VCaP (cell line): ENCODE measurements around the gene MLPH.
A peak's percentile ranks its signal among the peaks of the same experiment; 100 is the strongest.

Source experiments
- H3K27ac ChIP-seq: fragments of 450-650 bp; 2 replicates; pipeline ENCODE4 v1.5.1; 2017
- TF ChIP-seq, protein P1 (sequence below): fragments of 450-650 bp; conservative IDR thresholded peaks from 2 replicates; pipeline ENCODE4 v1.5.1; 2017; ENCODE audit warnings: mild to moderate bottlenecking, moderate library complexity

The MLPH gene

DNA sequence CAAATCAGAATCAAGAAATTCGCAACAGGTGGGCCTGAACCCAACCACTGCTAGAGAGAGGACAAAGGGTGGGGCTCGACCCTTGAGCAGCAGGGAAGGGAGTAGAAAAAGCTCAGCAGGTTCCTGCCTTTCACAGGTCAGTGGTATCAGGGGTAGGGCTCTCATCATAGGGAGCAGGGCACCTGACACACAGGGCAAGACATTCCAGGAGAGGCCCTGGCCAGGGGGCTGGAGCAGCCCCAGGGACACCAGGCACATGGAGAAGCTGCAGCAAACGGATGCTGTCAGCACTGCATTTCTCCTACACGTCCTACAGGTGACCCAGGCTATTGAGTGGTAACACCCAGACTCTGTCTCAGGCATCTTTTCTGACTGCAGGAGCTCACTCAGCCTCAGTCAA lies 17.2 kb upstream of the MLPH start:
- H3K27ac ChIP-seq = no peak overlapping the region
- TF ChIP-seq, protein P1, sequence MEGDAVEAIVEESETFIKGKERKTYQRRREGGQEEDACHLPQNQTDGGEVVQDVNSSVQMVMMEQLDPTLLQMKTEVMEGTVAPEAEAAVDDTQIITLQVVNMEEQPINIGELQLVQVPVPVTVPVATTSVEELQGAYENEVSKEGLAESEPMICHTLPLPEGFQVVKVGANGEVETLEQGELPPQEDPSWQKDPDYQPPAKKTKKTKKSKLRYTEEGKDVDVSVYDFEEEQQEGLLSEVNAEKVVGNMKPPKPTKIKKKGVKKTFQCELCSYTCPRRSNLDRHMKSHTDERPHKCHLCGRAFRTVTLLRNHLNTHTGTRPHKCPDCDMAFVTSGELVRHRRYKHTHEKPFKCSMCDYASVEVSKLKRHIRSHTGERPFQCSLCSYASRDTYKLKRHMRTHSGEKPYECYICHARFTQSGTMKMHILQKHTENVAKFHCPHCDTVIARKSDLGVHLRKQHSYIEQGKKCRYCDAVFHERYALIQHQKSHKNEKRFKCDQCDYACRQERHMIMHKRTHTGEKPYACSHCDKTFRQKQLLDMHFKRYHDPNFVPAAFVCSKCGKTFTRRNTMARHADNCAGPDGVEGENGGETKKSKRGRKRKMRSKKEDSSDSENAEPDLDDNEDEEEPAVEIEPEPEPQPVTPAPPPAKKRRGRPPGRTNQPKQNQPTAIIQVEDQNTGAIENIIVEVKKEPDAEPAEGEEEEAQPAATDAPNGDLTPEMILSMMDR = no peak

DNA sequence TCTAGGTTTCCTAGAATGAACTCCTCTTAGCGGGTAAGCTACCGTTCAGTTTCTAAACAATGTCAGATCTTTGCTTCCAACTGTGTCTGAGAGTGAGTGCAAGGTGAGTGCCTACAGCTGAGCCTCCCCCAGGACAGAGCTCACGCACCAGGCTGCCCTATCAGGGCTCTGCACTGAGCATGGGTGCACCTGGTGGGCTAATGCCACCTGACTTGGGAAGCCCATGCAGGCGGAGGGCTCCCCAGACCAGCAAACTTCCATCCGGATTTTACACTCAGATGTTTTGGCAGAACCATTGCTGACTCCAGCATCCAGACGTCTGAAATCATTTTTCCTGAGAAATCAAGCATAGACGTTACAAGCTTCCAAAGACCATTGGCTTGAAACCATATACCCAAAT lies 16.1 kb upstream of the MLPH start:
- no peak overlapping the region for H3K27ac ChIP-seq
- TF ChIP-seq, protein P1 = no peak

DNA sequence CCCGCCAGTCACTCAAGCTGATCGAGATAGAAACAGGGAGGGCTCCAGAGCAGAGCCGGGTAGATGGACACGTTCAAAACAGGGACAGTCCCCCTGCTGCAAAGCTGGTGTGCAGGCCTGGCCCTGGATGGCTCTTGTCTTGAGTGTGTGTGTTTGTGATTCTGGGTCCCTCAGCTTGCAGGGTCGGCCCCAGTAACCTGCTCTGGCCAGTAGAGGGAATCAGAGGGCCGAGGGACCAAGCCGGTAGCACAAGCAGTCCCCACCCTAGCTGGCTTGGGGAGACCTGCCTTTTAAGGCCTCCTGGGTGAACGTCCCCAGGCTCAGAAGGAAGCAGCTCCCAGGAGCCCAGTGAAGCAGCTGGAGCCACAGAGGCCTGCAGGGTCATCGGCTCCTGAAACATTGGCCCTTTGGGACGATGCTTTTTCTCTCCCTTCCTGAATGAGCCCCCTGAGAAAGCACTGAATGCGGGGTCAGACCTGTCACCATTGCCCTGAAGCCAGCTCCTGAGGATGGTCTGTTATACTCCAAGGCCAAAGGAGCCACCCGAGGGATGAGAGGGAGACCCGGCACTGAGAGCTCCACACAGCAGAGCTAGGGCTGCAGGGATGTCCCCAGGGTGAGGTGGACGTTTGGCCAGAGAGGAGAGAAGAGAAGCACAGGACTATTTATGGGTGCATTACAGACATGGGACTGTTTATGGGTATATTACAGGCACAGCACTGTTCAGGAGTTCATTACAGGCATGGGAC lies 15.4 kb upstream of the MLPH start:
- TF ChIP-seq, protein P1 = peak; percentile 92
- H3K27ac ChIP-seq = no peak overlapping the region

DNA sequence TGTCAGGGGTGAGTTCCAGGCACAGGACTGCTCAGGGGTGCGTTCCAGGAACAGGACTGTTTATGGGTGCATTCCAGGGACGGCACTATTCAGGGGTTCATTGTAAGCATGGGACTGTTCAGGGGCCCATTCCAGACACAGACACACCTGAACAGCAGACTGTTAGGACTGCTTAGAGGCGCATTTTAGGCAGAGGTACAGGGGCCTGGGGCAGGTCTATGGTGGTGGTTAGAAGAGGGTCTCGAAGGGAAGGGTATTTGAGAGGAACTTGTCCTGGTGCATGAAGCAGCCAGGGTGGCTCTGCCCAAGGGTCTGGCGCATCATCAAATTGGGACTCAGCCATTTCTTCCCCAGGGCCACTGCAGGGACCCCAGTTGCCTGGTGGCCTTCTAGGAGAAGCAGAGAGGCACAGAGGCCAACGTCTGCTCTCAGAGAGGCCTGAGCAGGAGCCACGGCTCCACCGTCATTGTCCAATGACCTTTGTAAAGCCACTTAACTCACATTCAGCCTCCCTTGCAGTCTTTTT lies 14.8 kb upstream of the MLPH start:
- TF ChIP-seq, protein P1 = no peak
- no peak overlapping the region for H3K27ac ChIP-seq

DNA sequence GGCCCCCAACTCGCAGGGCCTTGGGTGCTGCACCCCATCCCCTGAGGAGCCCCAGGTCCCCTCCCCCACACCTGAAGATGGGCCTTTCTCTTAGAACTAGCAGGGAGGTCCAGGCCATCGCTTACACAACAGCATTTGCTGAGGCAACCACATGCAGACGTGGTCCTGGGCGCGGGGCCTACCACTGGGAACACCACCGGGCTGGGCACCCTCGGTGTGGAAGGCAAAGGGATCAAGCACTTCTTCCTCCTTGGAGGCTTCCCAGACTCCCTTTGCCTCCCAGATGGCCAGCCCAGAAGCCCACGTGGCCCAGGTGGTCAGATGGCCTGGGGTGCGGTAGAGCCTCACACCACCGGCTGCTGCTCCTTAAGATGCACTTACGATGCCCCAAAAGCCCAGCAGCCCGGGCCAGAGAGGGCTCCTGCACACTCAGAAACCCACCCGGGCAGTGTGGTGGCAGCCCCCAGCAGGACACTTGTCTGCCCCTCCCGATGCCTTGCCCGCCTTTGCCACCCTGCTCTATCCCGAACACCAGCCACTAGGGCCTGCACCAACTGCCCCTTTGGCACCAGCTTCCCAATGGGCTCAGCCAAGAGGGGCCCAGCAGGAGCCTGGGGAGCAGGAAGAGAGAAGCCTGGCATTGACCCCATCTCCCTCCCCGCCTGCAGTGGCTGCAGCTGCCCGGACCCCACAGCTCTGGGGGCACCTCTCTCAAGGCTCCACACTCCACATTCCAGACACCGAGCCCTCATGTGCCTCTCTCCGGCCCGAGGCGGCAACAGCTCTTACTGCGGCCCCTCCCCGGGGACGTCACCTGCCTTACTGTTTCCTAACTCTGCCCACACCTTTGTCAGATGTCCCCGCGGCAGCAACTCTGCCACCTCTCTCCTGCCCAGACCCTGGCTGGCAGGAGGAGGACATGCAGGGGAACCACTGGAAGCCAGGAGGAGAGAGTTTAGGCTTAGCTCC lies 13.9 kb upstream of the MLPH start:
- TF ChIP-seq, protein P1 = no peak
- no peak overlapping the region for H3K27ac ChIP-seq

DNA sequence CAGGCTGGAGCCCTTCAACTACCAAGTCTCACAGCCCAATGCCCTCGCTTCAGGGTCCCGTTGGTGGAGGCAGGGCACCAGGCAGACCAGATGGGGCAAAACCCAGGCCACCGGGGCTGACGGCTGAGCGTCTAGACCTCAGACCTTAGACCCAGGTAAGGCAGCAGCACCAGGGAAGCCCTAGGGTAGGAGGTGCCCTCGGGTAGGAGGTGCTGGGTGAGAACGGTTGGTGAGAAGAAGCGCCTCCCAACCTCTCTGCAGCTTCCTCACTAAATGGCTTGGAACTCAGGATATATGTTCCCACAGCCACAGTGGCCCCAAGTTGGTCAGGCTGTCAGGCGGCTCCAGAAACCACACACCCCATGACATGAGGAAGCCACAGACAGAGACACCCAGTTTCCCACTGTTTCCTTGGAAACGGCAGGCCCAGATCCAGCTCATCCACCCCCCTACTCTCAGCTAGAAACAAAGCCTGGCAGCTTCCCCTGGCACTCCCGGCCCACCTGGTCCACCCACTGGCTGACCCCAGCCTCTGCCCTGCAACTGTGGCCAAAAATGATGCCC lies 13.1 kb upstream of the MLPH start:
- TF ChIP-seq, protein P1 = no peak
- peak overlapping the region; percentile 89; the same call in 1 of the 2 replicates for H3K27ac ChIP-seq

DNA sequence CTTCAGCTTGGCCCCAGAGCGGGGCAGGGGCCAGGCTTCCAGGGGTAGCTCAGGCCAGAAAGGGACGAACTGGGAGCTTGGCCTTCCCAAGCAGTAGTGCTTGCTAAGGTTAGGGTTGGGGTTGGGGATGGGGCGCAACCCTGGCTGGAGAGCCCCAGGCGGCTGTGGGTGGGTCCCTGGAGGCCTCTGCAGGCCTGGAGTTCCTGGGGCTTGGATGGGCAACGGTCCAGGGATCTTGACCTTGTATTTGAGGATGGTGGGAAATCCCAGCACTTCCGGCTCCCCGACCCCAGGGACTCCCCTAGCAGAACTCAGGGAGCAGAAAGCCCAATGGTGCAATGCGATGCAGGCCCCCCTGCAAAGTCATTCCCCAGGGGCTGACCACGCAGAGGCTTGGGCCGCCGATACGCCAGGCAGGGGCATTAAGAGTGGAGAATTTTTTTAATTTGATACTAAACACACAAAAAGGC lies 12.6 kb upstream of the MLPH start:
- TF ChIP-seq, protein P1 = no peak
- peak overlapping the region; percentile 89 for H3K27ac ChIP-seq
